GM23248 (cell line): ENCODE data around the gene CAMK1D. TPM values are rescaled to one million over a fixed set of nuclear protein-coding genes. Genes with fewer than 3 reads are reported as not detected.
A peak's percentile ranks its signal among the peaks of the same experiment; 100 is the strongest.

Experiments
- DNase-seq: peaks from one replicate; pipeline ENCODE4 v3.0.0-alpha.2; 2015
- H2AFZ ChIP-seq: fragments of 200-600 bp; sonication (generic); 2 replicates; pipeline ENCODE4 v1.6.1; 2016; ENCODE audit warnings: antibody characterized with exemption
- H3F3A ChIP-seq: fragments of 200-600 bp; sonication (generic); 2 replicates; pipeline ENCODE4 v1.6.1; 2016; ENCODE audit warnings: mild to moderate bottlenecking, antibody characterized with exemption, mixed run types; ENCODE audit not compliant: insufficient read depth
- H3K27ac ChIP-seq: fragments of 200-600 bp; sonication (generic); 2 replicates; pipeline ENCODE4 v1.5.1; 2016; ENCODE audit warnings: mild to moderate bottlenecking
- H3K27me3 ChIP-seq: fragments of 200-600 bp; sonication (generic); replicated peaks from 2 replicates; pipeline ENCODE4 v1.6.1; 2016; ENCODE audit warnings: mild to moderate bottlenecking; ENCODE audit not compliant: insufficient read depth
- H3K36me3 ChIP-seq: fragments of 200-600 bp; sonication (generic); 2 replicates; pipeline ENCODE4 v1.6.1; 2016; ENCODE audit warnings: low read depth, mild to moderate bottlenecking
- H3K4me1 ChIP-seq: fragments of 200-600 bp; sonication (generic); 2 replicates; pipeline ENCODE4 v1.6.1; 2016; ENCODE audit warnings: mild to moderate bottlenecking; ENCODE audit not compliant: insufficient read depth
- H3K4me2 ChIP-seq: fragments of 200-600 bp; sonication (generic); one replicate; pipeline ENCODE4 v1.6.1; 2016; ENCODE audit warnings: mild to moderate bottlenecking; ENCODE audit not compliant: unreplicated experiment
- H3K4me3 ChIP-seq: fragments of 200-600 bp; sonication (generic); 2 replicates; pipeline ENCODE4 v1.5.1; 2016; ENCODE audit warnings: mild to moderate bottlenecking
- H3K79me2 ChIP-seq: fragments of 200-600 bp; sonication (generic); 2 replicates; pipeline ENCODE4 v1.6.1; 2016; ENCODE audit warnings: mild to moderate bottlenecking; ENCODE audit not compliant: insufficient read depth
- H3K9ac ChIP-seq: fragments of 200-600 bp; sonication (generic); 2 replicates; pipeline ENCODE4 v1.6.1; 2016; ENCODE audit warnings: mild to moderate bottlenecking
- H3K9me2 ChIP-seq: fragments of 200-600 bp; sonication (generic); 2 replicates; pipeline ENCODE4 v1.6.1; 2016; ENCODE audit warnings: mixed run types, mild to moderate bottlenecking, moderate library complexity; ENCODE audit not compliant: insufficient read depth
- H3K9me3 ChIP-seq: fragments of 200-600 bp; sonication (generic); one replicate; pipeline ENCODE4 v1.6.1; 2017; ENCODE audit warnings: low read depth
- H4K20me1 ChIP-seq: fragments of 200-600 bp; sonication (generic); 2 replicates; pipeline ENCODE4 v1.6.0; 2016; ENCODE audit not compliant: insufficient read depth
- EZH2 ChIP-seq: fragments of 200-600 bp; sonication (generic); IDR thresholded peaks from 2 replicates; pipeline ENCODE4 v1.6.1; 2018; ENCODE audit warnings: antibody characterized with exemption, mild to moderate bottlenecking; ENCODE audit not compliant: insufficient read depth, poor library complexity, severe bottlenecking
- EZH2phosphoT487 ChIP-seq: fragments of 200-600 bp; sonication (generic); IDR thresholded peaks from 2 replicates; pipeline ENCODE4 v1.6.1; 2018; ENCODE audit warnings: antibody characterized with exemption, moderate library complexity, mild to moderate bottlenecking, low read depth; ENCODE audit not compliant: insufficient read depth
- WGBS, 2 experiments: methylation state at CpG; one replicate each; pipeline ENCODE4 v1.1.6; 2015 to 2017; ENCODE audit warnings: low lambda C conversion rate in 2 of 2, low coverage in 1 of 2; ENCODE audit errors: missing lambda C conversion rate in 2 of 2; 5-methylcytosine and 5-hydroxymethylcytosine counted together
- in situ Hi-C: fragments of 300-500 bp; cut with MboI; formaldehyde crosslinking; loops from 2 replicates; pipeline ENCODE4 v1.15.0; 2020
- polyA plus RNA-seq: library from polyadenylated mRNA; unstranded; fragments of >200 nt; fragmentation: Nextera tagmentation; extraction: Ambion mirVana; gene quantifications from 2 replicates; pipeline ENCODE4 v1.2.1, GENCODE V29; 2016
- total RNA-seq: library from RNA; depleted of rRNA; stranded (reverse); fragments of >200 nt; shearing (Covaris generic); gene quantifications from 2 replicates; pipeline ENCODE4 v1.2.3, GENCODE V29; 2014

Gene CAMK1D
- total and polyA plus RNA-seq, 2 experiments from 2014 or later = 0.22 to 0.55 TPM

- H3K4me3 ChIP-seq = no peak overlapping the region
- H4K20me1 ChIP-seq = no peaks in the 10 kb centered on the region
- no peak overlapping the region for H3K4me2 ChIP-seq
- H3F3A ChIP-seq = no peaks in the 10 kb centered on the region
- no peak overlapping the region for H2AFZ ChIP-seq
- no peaks in the 10 kb centered on the region for H3K9me2 ChIP-seq
- WGBS, 2 experiments = 53 to 58% methylated on average over 11 of the region's 11 CpGs
- no peaks in the 10 kb centered on the region for H3K79me2 ChIP-seq
- TF ChIP-seq EZH2phosphoT487 = no peak
- TF ChIP-seq EZH2 = no peak
- H3K27me3 ChIP-seq = no peaks in the 10 kb centered on the region
- no peak overlapping the region for H3K27ac ChIP-seq
- no peak for DNase-seq
- in situ Hi-C loops = no loop called here
- no peak overlapping the region for H3K9ac ChIP-seq
- no peaks in the 10 kb centered on the region for H3K9me3 ChIP-seq
- H3K36me3 ChIP-seq = no peaks in the 10 kb centered on the region
- no peaks in the 10 kb centered on the region for H3K4me1 ChIP-seq
Measured at GRCh38 chr10:12559578-12560178, 210.3 kb downstream of the CAMK1D start.

- Histone ChIP-seq H3F3A (no peaks in the 10 kb centered on the region), H3K9me3 (no peaks in the 10 kb centered on the region), H3K9ac (no peak overlapping the region), H3K4me2 (no peak overlapping the region), H2AFZ (no peak overlapping the region), H3K9me2 (no peaks in the 10 kb centered on the region), H3K27ac (no peak overlapping the region), H3K4me1 (no peaks in the 10 kb centered on the region; the same call in 1 of the 2 replicates), H3K79me2 (no peaks in the 10 kb centered on the region), H3K36me3 (no peaks in the 10 kb centered on the region), H3K4me3 (no peak overlapping the region), H4K20me1 (no peaks in the 10 kb centered on the region), H3K27me3 (no peaks in the 10 kb centered on the region)
- 75 to 82% methylated on average over 8 of the region's 8 CpGs for WGBS, 2 experiments
- TF ChIP-seq EZH2 = no peak
- no peak for TF ChIP-seq EZH2phosphoT487
- DNase-seq = no peak
- in situ Hi-C loops = no loop called here
Measured at GRCh38 chr10:12561307-12561706, 212.0 kb downstream of the CAMK1D start.

GRCh38 chr10:12561720-12562119 is 212.4 kb downstream of the CAMK1D start:
- Histone ChIP-seq H3F3A (no peaks in the 10 kb centered on the region), H3K9me3 (no peaks in the 10 kb centered on the region), H3K79me2 (no peaks in the 10 kb centered on the region), H3K27ac (no peak overlapping the region), H3K9ac (no peak overlapping the region), H4K20me1 (no peaks in the 10 kb centered on the region), H3K36me3 (no peaks in the 10 kb centered on the region), H3K9me2 (no peaks in the 10 kb centered on the region), H3K27me3 (0 out of 2 replicates have a peak, but pooled peaks cover under 1% of the 10 kb centered on the region), H2AFZ (no peak overlapping the region), H3K4me1 (no peaks in the 10 kb centered on the region; the same call in 1 of the 2 replicates), H3K4me3 (no peak overlapping the region), H3K4me2 (no peak overlapping the region)
- TF ChIP-seq EZH2 = no peak
- no peak for TF ChIP-seq EZH2phosphoT487
- in situ Hi-C loops = no loop called here
- no peak for DNase-seq

GRCh38 chr10:12563489-12563888 is 214.1 kb downstream of the CAMK1D start:
- Histone ChIP-seq H3K27me3 (peaks cover 10% of the 10 kb centered on the region; the same call in 1 of the 2 replicates), H2AFZ (no peak overlapping the region), H3K9ac (no peak overlapping the region), H3K27ac (no peak overlapping the region), H3F3A (no peaks in the 10 kb centered on the region), H3K4me3 (no peak overlapping the region), H3K79me2 (no peaks in the 10 kb centered on the region), H3K9me2 (no peaks in the 10 kb centered on the region), H3K4me2 (no peak overlapping the region), H3K4me1 (no peaks in the 10 kb centered on the region; the same call in 1 of the 2 replicates), H4K20me1 (no peaks in the 10 kb centered on the region), H3K36me3 (no peaks in the 10 kb centered on the region), H3K9me3 (no peaks in the 10 kb centered on the region)
- DNase-seq = no peak
- WGBS, 2 experiments = 83 to 85% methylated on average over 3 of the region's 3 CpGs
- in situ Hi-C loops = no loop called here
- TF ChIP-seq EZH2phosphoT487 (no peak), EZH2 (no peak)

- H3K4me1 ChIP-seq = no peaks in the 10 kb centered on the region; the same call in 1 of the 2 replicates
- no peak overlapping the region for H3K9ac ChIP-seq
- no peak overlapping the region for H2AFZ ChIP-seq
- H3K9me3 ChIP-seq = no peaks in the 10 kb centered on the region
- TF ChIP-seq EZH2 = no peak
- TF ChIP-seq EZH2phosphoT487 = no peak
- peaks cover 10% of the 10 kb centered on the region; the same call in 1 of the 2 replicates for H3K27me3 ChIP-seq
- H4K20me1 ChIP-seq = no peaks in the 10 kb centered on the region
- no peak overlapping the region for H3K4me3 ChIP-seq
- no peaks in the 10 kb centered on the region for H3K36me3 ChIP-seq
- H3K79me2 ChIP-seq = no peaks in the 10 kb centered on the region
- no peak overlapping the region for H3K4me2 ChIP-seq
- no peak overlapping the region for H3K27ac ChIP-seq
- DNase-seq = peak; percentile 25
- no peaks in the 10 kb centered on the region for H3F3A ChIP-seq
- WGBS, 2 experiments = 26% methylated on average over 2 of the region's 2 CpGs
- in situ Hi-C loops = no loop called here
- no peaks in the 10 kb centered on the region for H3K9me2 ChIP-seq
Measured at GRCh38 chr10:12564173-12564572, 214.8 kb downstream of the CAMK1D start.
